Stimulated activated naive CD8-positive, alpha-beta T cell treated with anti-CD3 and anti-CD28 coated beads, Interleukin-15, Interleukin-2, amounts not matched to agents 100 ng/mL and 50 ng/mL, for 24 hours (primary cell): ENCODE data around the gene GNAO1.

Experiments
- H3K27ac Mint-ChIP-seq: one replicate; pipeline ENCODE4 v1.8.0; 2021; ENCODE audit warnings: mild to moderate bottlenecking, mixed read lengths
- H3K27me3 Mint-ChIP-seq: one replicate; pipeline ENCODE4 v1.8.0; 2021; ENCODE audit warnings: mixed read lengths
- H3K36me3 Mint-ChIP-seq: one replicate; pipeline ENCODE4 v1.8.0; 2021; ENCODE audit warnings: low read depth, mixed read lengths
- H3K4me1 Mint-ChIP-seq: one replicate; pipeline ENCODE4 v1.8.0; 2021; ENCODE audit warnings: low read depth, mixed read lengths
- H3K4me3 Mint-ChIP-seq: one replicate; pipeline ENCODE4 v1.8.0; 2021; ENCODE audit warnings: mild to moderate bottlenecking, mixed read lengths
- H3K9me3 Mint-ChIP-seq: one replicate; pipeline ENCODE4 v1.8.0; 2021; ENCODE audit warnings: mixed read lengths

The GNAO1 gene

DNA sequence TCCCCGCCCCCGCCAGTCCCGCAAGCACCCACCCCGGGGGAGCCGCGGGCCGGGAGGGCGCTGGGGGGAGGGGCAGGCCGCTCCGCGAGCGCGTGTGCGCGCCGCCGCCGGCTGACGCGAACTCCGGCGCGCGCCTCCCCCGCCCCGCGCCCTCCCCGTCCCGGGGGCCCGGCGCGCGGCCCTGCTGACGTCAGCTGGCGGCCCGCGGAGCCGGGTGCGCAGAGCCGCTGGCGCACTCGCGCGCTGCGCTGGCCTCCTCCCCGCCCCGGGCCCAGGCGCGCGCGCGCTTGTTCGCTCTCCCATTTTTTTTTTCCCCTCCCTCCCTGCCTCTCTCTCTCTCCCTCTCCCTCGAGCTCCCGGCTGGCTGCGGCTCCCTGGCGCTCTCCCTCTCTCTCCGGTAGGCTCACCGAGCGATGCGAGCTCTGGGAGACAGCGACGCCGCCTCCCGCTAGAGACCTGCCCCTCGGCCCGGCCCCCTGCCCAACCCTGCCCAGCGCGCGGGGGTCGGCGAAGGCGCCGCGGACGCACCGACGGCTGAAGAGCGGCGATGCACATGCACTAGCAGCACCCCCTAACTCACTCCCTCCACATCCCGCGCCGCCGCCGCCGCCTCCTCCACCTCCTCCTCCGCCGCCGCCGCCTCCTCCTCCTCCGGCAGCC is at the start of gene GNAO1:
GNAO1 (plus strand) TSS at position 334 of the 660 bp plus-strand sequence. CDS start 747 bp downstream, outside the sequence.
- Mint-ChIP-seq H3K27ac (no peak within 1 kb of the TSS), H3K4me3 (peak within 1 kb of the TSS; percentile 69), H3K9me3 (no peaks in the 10 kb centered on the region), H3K27me3 (peaks cover 66% of the 10 kb centered on the region), H3K4me1 (peaks cover 39% of the 10 kb centered on the region), H3K36me3 (no peaks in the 10 kb centered on the region)

DNA sequence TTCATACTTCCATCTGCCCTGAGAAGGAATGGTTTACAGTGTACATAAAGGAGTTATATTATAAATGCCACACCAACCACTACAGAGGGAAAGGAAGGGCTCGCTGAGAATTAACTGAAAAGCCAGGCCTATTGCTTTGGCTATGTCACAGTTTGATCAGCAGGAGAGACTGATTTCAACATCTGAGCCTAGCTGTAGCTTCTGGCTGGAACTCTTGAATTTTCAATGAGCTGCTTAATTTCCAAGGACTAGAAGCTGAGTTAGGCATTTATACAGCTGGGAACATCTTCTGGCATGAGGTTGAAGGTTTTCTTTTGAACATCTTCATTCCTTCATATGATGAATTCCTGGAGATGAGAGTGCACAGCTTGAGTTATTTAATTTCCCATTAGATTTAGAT is 47.6 kb upstream of the GNAO1 start:
- H3K9me3 Mint-ChIP-seq = no peaks in the 10 kb centered on the region
- no peaks in the 10 kb centered on the region for H3K36me3 Mint-ChIP-seq
- no peaks in the 10 kb centered on the region for H3K4me1 Mint-ChIP-seq
- peaks cover 42% of the 10 kb centered on the region for H3K27me3 Mint-ChIP-seq
- H3K4me3 Mint-ChIP-seq = no peak overlapping the region
- H3K27ac Mint-ChIP-seq = no peak overlapping the region

DNA sequence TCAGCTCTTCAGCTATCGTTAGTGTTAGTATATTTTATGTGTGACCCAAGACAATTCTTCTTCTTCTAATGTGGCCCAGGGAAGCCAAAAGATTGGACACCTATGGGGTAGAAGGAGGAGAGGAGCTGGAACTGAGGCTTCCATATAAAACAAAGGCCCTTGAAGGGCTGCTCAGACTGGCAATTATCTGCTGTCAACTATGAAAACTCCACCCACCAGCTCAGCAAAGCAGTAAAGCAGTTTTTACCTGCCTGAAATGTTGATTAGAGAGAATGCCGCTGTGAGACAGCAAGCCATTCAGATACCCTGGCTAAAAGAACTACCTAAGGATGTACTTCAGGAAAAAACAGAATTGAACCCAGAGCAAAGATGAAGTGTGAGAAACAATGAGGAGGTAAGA is 45.9 kb upstream of the GNAO1 start:
- peaks cover 46% of the 10 kb centered on the region for H3K27me3 Mint-ChIP-seq
- no peak overlapping the region for H3K4me3 Mint-ChIP-seq
- H3K9me3 Mint-ChIP-seq = no peaks in the 10 kb centered on the region
- no peaks in the 10 kb centered on the region for H3K4me1 Mint-ChIP-seq
- H3K36me3 Mint-ChIP-seq = no peaks in the 10 kb centered on the region
- H3K27ac Mint-ChIP-seq = no peak overlapping the region

DNA sequence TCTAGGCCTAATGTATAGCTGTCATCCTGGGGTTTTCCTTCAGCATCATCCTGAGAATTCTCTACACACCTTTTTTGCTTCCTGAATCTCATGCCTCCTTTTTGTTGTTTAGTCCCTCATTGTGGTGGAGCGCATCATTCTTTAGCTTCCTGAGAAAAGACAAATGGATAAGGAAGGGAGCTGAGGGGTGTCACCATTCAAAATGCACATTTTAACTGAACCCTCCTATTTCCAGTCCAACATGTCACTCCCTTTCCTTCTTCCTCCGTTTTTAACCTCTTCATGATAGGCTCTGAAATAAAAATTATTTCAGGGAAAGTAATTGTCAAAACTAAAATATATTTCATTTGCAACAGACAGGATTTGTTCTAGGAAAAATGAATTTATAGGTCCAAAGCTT is 39.7 kb upstream of the GNAO1 start:
- no peaks in the 10 kb centered on the region for H3K9me3 Mint-ChIP-seq
- H3K27me3 Mint-ChIP-seq = peaks cover 57% of the 10 kb centered on the region
- no peak overlapping the region for H3K27ac Mint-ChIP-seq

DNA sequence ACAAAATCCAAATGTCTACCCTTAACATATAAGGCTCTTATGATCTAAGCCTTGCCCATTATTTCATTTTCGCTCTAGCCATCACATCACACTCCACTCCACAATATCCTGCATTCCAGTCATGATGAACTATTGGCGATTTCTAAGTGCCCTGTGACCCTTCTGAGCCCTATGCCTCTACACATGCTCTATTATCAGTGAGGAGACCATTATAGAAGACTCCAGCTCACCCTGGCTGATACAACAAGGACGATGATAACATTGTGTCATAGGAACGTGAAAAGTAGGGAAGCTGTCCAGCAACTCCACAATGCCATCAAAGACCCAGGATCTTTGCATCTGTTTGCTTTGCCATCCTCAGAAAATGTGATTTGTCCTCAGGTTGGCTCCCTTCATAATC is 29.6 kb upstream of the GNAO1 start:
- H3K9me3 Mint-ChIP-seq = no peaks in the 10 kb centered on the region
- H3K27ac Mint-ChIP-seq = no peak overlapping the region
- no peak overlapping the region for H3K4me3 Mint-ChIP-seq
- H3K4me1 Mint-ChIP-seq = peaks cover 3% of the 10 kb centered on the region
- H3K27me3 Mint-ChIP-seq = peaks cover 4% of the 10 kb centered on the region
- no peaks in the 10 kb centered on the region for H3K36me3 Mint-ChIP-seq

More for the DNA sequence above, 39.7 kb upstream of the GNAO1 start:
- no peaks in the 10 kb centered on the region for H3K4me1 Mint-ChIP-seq
- H3K36me3 Mint-ChIP-seq = no peaks in the 10 kb centered on the region
- H3K4me3 Mint-ChIP-seq = no peak overlapping the region

- no peak overlapping the region for H3K27ac Mint-ChIP-seq
- no peak overlapping the region for H3K4me3 Mint-ChIP-seq
- H3K4me1 Mint-ChIP-seq = peaks cover 3% of the 10 kb centered on the region
These were observed 28.2 kb upstream of the GNAO1 start for GRCh38 chr16:56163089-56163488.

GRCh38 chr16:56163938-56164337 is 27.4 kb upstream of the GNAO1 start:
- no peaks in the 10 kb centered on the region for H3K9me3 Mint-ChIP-seq
- peaks cover 12% of the 10 kb centered on the region for H3K27me3 Mint-ChIP-seq
- H3K36me3 Mint-ChIP-seq = no peaks in the 10 kb centered on the region
- no peak overlapping the region for H3K4me3 Mint-ChIP-seq
- H3K27ac Mint-ChIP-seq = no peak overlapping the region
- peaks cover 3% of the 10 kb centered on the region for H3K4me1 Mint-ChIP-seq

More at GRCh38 chr16:56163089-56163488, 28.2 kb upstream of the GNAO1 start:
- Mint-ChIP-seq H3K9me3 (no peaks in the 10 kb centered on the region), H3K36me3 (no peaks in the 10 kb centered on the region), H3K27me3 (peaks cover 11% of the 10 kb centered on the region)

GRCh38 chr16:56164636-56165035 is 26.7 kb upstream of the GNAO1 start:
- H3K4me1 Mint-ChIP-seq = peaks cover 3% of the 10 kb centered on the region
- no peaks in the 10 kb centered on the region for H3K9me3 Mint-ChIP-seq
- peaks cover 12% of the 10 kb centered on the region for H3K27me3 Mint-ChIP-seq
- no peak overlapping the region for H3K27ac Mint-ChIP-seq
- H3K4me3 Mint-ChIP-seq = no peak overlapping the region
- no peaks in the 10 kb centered on the region for H3K36me3 Mint-ChIP-seq

GRCh38 chr16:56174411-56174810 is 16.9 kb upstream of the GNAO1 start:
- H3K4me3 Mint-ChIP-seq = no peak overlapping the region
- no peaks in the 10 kb centered on the region for H3K4me1 Mint-ChIP-seq
- H3K27ac Mint-ChIP-seq = no peak overlapping the region
- H3K27me3 Mint-ChIP-seq = peaks cover 53% of the 10 kb centered on the region
- H3K9me3 Mint-ChIP-seq = peaks cover 21% of the 10 kb centered on the region
- no peaks in the 10 kb centered on the region for H3K36me3 Mint-ChIP-seq

DNA sequence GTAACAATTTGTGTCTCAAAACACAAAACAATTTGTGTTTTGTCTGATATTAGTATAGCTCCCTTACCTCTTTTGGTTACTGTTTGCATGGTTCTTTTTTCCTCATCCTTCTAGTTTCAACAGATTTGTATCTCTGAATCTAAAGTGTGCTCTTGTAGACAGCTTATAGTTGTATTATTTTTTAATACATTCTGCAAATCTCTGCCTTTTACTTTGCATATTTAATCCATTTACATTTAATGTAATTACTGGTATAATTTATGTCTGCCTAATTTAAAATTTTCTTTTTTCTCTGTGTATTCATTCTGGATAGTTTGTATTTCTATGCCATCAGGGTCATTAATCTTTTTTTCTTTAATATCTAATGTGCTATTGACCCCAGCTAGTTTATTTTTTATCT is 9.9 kb upstream of the GNAO1 start:
- Mint-ChIP-seq H3K4me3 (no peak overlapping the region), H3K36me3 (no peaks in the 10 kb centered on the region), H3K27ac (no peak overlapping the region), H3K9me3 (peaks cover 20% of the 10 kb centered on the region), H3K27me3 (peaks cover 58% of the 10 kb centered on the region), H3K4me1 (no peaks in the 10 kb centered on the region)

DNA sequence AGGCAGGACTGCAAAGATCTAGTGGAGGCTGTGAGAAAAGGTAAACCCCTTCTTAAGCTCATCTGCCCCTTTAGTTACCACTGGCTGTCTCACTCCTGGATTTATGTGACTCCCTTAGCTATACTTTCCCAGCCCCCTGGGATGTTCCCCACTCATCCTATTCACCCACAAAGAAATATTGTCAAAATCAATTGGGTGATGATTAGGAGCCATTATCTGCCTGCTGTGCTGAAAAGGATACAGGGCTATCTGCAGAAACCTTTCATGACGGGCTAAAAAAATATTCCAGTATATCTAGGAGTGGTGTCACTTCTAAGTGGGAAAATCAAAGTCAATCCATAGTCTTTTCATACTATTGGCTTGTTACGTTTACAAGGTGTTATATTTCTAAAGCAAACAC is 8.0 kb upstream of the GNAO1 start:
- H3K27me3 Mint-ChIP-seq = peaks cover 57% of the 10 kb centered on the region
- no peaks in the 10 kb centered on the region for H3K4me1 Mint-ChIP-seq
- H3K4me3 Mint-ChIP-seq = no peak overlapping the region
- peaks cover 20% of the 10 kb centered on the region for H3K9me3 Mint-ChIP-seq
- no peak overlapping the region for H3K27ac Mint-ChIP-seq
- no peaks in the 10 kb centered on the region for H3K36me3 Mint-ChIP-seq

DNA sequence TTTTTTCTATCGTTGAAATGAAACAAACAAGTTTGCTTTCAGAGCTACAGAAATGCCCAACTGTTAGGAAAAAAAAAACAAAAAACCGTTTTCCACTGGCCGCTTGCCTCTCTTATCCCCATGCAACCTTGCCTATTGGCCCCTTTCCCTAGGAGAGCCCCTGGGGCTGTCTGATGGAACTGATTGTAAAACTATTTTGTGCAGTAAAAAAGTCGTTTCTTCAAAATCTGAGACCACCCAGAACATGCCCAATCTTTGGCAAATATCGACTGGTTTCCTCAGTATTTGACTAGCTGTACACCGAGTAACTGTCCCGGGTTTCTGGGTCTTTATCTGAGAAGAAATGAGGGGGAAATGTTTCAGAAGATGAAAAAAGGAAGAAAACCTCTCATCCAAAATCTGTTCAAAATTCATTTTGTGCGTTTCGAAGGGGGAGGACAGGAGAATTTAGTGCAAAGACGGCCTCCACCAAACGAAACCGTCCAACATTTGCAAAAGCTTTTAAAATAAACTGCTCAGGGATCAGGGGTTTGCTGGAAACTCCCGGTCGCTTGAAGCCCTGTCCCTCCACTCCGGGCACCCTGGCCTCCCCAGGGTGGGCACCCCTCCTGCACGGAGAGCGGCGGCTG is 1.1 kb upstream of the GNAO1 start:
- H3K4me3 Mint-ChIP-seq = peak overlapping the region; percentile 69
- peaks cover 39% of the 10 kb centered on the region for H3K4me1 Mint-ChIP-seq
- H3K27ac Mint-ChIP-seq = no peak overlapping the region
- H3K36me3 Mint-ChIP-seq = no peaks in the 10 kb centered on the region
- no peaks in the 10 kb centered on the region for H3K9me3 Mint-ChIP-seq
- H3K27me3 Mint-ChIP-seq = peaks cover 59% of the 10 kb centered on the region

- Mint-ChIP-seq H3K9me3 (no peaks in the 10 kb centered on the region), H3K27ac (no peak overlapping the region), H3K4me3 (peak overlapping the region; percentile 68)
These were observed 573 bp upstream of the GNAO1 start for GRCh38 chr16:56190677-56191155.

GRCh38 chr16:56191835-56192634 is 746 bp downstream of the GNAO1 start:
- Mint-ChIP-seq H3K9me3 (no peaks in the 10 kb centered on the region), H3K4me3 (peak overlapping the region; percentile 68), H3K4me1 (peaks cover 39% of the 10 kb centered on the region), H3K36me3 (no peaks in the 10 kb centered on the region), H3K27ac (no peak overlapping the region), H3K27me3 (peaks cover 66% of the 10 kb centered on the region)

More at GRCh38 chr16:56190677-56191155, 573 bp upstream of the GNAO1 start:
- Mint-ChIP-seq H3K36me3 (no peaks in the 10 kb centered on the region), H3K27me3 (peaks cover 65% of the 10 kb centered on the region), H3K4me1 (peaks cover 39% of the 10 kb centered on the region)

DNA sequence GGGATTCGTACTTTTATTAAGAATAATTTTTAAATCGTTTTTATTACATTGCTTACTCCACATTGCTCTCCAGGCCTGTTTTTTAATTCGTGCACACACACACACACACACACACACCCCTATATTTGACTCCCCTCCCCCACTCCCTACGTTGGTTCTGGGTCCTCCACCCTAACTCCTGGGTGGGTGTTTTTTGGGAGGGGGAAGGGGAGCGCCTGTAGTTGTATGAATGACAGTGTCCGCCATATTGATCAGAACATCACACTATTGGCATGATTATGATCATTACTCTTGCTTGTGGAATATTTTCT is 1.3 kb downstream of the GNAO1 start:
- H3K36me3 Mint-ChIP-seq = no peaks in the 10 kb centered on the region
- no peaks in the 10 kb centered on the region for H3K9me3 Mint-ChIP-seq
- H3K27me3 Mint-ChIP-seq = peaks cover 67% of the 10 kb centered on the region
- H3K4me3 Mint-ChIP-seq = peak overlapping the region; percentile 42
- H3K4me1 Mint-ChIP-seq = peaks cover 39% of the 10 kb centered on the region
- H3K27ac Mint-ChIP-seq = no peak overlapping the region
